B cell (primary cell): Measurements from ENCODE around the gene ATIC. TPM values are rescaled to one million over a fixed set of nuclear protein-coding genes. Genes with fewer than 3 reads are reported as not detected.

Experiments used
- ATAC-seq: fragments of 200-7000 bp; cut with Tn5 transposase; one replicate; pipeline ENCODE4 v1.10.0; 2021; ENCODE audit warnings: low read depth, mild to moderate bottlenecking, moderate number of reproducible peaks, moderate library complexity
- CTCF ChIA-PET: fragments of 350-600 bp; sonication (Branson Sonifier 250); formaldehyde crosslinking; loops from one replicate; lab custom pipeline; 2021; ENCODE audit warnings: antibody characterized with exemption, inconsistent platforms; lab: Charles Lee
- POLR2A ChIA-PET: fragments of 350-600 bp; sonication (Branson Sonifier 250); formaldehyde crosslinking; loops from one replicate; lab custom pipeline; 2021; ENCODE audit warnings: antibody characterized with exemption; lab: Charles Lee
- DNase-seq: peaks from one replicate; pipeline ENCODE4 v3.0.0; 2013
- H2AFZ ChIP-seq: 2 replicates; pipeline ENCODE4 v1.6.1; 2012; ENCODE audit warnings: mild to moderate bottlenecking, low read depth, low read length; ENCODE audit not compliant: insufficient read depth, poor library complexity, severe bottlenecking
- H3K27ac ChIP-seq, 2 donors: 1 replicate in 1 of 2; 2 replicates in 1 of 2; pipeline ENCODE4 v1.5.1; 2012 to 2013; ENCODE audit warnings: low read length in 2 of 2, mild to moderate bottlenecking in 2 of 2, moderate library complexity in 1 of 2
- H3K27me3 ChIP-seq, 4 experiments: fragments of 200-600 bp in 1 of 4; sonication (generic) in 1 of 4; replicated peaks in 1 of 4; 1 replicate in 2 of 4; 2 replicates in 2 of 4; pipeline versions ENCODE4 v1.6.1 to v1.7.0; 2013 to 2016; ENCODE audit warnings: low read length in 3 of 4, mild to moderate bottlenecking in 2 of 4, mixed read lengths in 1 of 4, moderate library complexity in 1 of 4; ENCODE audit not compliant: insufficient read depth in 4 of 4, control insufficient read depth in 3 of 4; ENCODE audit errors: control extremely low read depth in 1 of 4
- H3K36me3 ChIP-seq, 2 experiments: replicated peaks in 1 of 2; 1 replicate in 1 of 2; 2 replicates in 1 of 2; pipeline versions ENCODE4 v1.6.1 to v1.7.1; 2013; ENCODE audit warnings: low read length in 1 of 2; ENCODE audit not compliant: insufficient read depth in 2 of 2, control insufficient read depth in 1 of 2; ENCODE audit errors: control extremely low read depth in 1 of 2, extremely low read depth in 1 of 2
- H3K4me1 ChIP-seq, 2 donors: fragments of 200-600 bp in 1 of 2; sonication (generic) in 1 of 2; 1 replicate in 1 of 2; 2 replicates in 1 of 2; pipeline versions ENCODE4 v1.5.1 to v1.6.1; 2013 to 2017; ENCODE audit warnings: low read length in 2 of 2; ENCODE audit not compliant: control insufficient read depth in 2 of 2, insufficient read depth in 2 of 2
- H3K4me2 ChIP-seq: replicated peaks from 2 replicates; pipeline ENCODE3; 2012; ENCODE audit warnings: mild to moderate bottlenecking, low read depth, low read length; ENCODE audit not compliant: poor library complexity, severe bottlenecking
- H3K4me3 ChIP-seq, 5 experiments: fragments of 200-600 bp in 1 of 5; sonication (generic) in 1 of 5; 1 replicate in 3 of 5; 2 replicates in 2 of 5; pipeline versions ENCODE4 v1.5.1 to v1.7.0; 2011 to 2016; ENCODE audit warnings: low read length in 4 of 5, mild to moderate bottlenecking in 4 of 5, low read depth in 2 of 5, control low read depth in 1 of 5, moderate library complexity in 1 of 5; ENCODE audit not compliant: insufficient read depth in 1 of 5; ENCODE audit errors: control extremely low read depth in 1 of 5, extremely low read depth in 1 of 5
- H3K79me2 ChIP-seq: fragments of 200-600 bp; sonication (generic); one replicate; pipeline ENCODE4 v1.6.0; 2016; ENCODE audit warnings: low read length; ENCODE audit not compliant: control insufficient read depth, insufficient read depth
- H3K9ac ChIP-seq: fragments of 200-600 bp; sonication (generic); 2 replicates; pipeline ENCODE4 v1.6.1; 2017; ENCODE audit warnings: mild to moderate bottlenecking, low read length, moderate library complexity
- H3K9me3 ChIP-seq, 3 donors: one replicate each; pipeline versions ENCODE4 v1.6.1 to v1.7.1; 2013; ENCODE audit warnings: low read length in 2 of 3; ENCODE audit not compliant: control insufficient read depth in 2 of 3, insufficient read depth in 1 of 3; ENCODE audit errors: control extremely low read depth in 1 of 3
- H4K20me1 ChIP-seq: 2 replicates; pipeline ENCODE4 v1.6.0; 2012; ENCODE audit warnings: mild to moderate bottlenecking, low read length; ENCODE audit not compliant: insufficient read depth, control insufficient read depth, poor library complexity, severe bottlenecking
- H3K27ac Mint-ChIP-seq: one replicate; pipeline ENCODE4 v1.8.0; 2021; ENCODE audit warnings: mixed read lengths
- H3K27me3 Mint-ChIP-seq: one replicate; pipeline ENCODE4 v1.8.0; 2021; ENCODE audit warnings: mixed read lengths
- H3K4me1 Mint-ChIP-seq: one replicate; pipeline ENCODE4 v1.8.0; 2021; ENCODE audit warnings: mixed read lengths
- H3K4me3 Mint-ChIP-seq: one replicate; pipeline ENCODE4 v1.8.0; 2021; ENCODE audit warnings: mixed read lengths
- H3K9me3 Mint-ChIP-seq: one replicate; pipeline ENCODE4 v1.8.0; 2022; ENCODE audit warnings: mixed read lengths; ENCODE audit not compliant: insufficient read depth
- CTCF ChIP-seq: fragments of 200-600 bp; IDR thresholded peaks from one replicate; pipeline ENCODE4 v1.8.0; 2022; ENCODE audit warnings: antibody characterized with exemption, mild to moderate bottlenecking
- EZH2 ChIP-seq: IDR thresholded peaks from 2 replicates; pipeline ENCODE4 v1.6.1; 2012; ENCODE audit warnings: borderline replicate concordance, low read depth, mild to moderate bottlenecking, moderate library complexity, low read length; ENCODE audit not compliant: insufficient read depth, poor library complexity, severe bottlenecking
- WGBS: methylation state at CpG from one replicate; pipeline ENCODE4 v1.1.5; 2013; ENCODE audit warnings: missing lambda C conversion rate; ENCODE audit not compliant: insufficient coverage; 5-methylcytosine and 5-hydroxymethylcytosine counted together
- intact Hi-C: fragments of 100-400 bp; cut with micrococcal nuclease; formaldehyde crosslinking; loops from one replicate; pipeline ENCODE4 v1.10.0; 2022
- polyA plus RNA-seq: library from polyadenylated mRNA; depleted of rRNA; stranded (reverse); fragments of >200 nt; gene quantifications from 2 replicates; pipeline ENCODE4 v1.2.3, GENCODE V29; 2012
- total RNA-seq, 2 donors: library from RNA; stranded (reverse); fragments of 120-200 nt in 1 of 2; gene quantifications; 1 replicate in 1 of 2; 2 replicates in 1 of 2; pipeline versions ENCODE4 v1.2.3 to v1.2.4, GENCODE V29; 2013 to 2022

The ATIC gene
- total and polyA plus RNA-seq, 2 donors (not counting 1 experiment from before 2014, with no cell fraction given), result 55.4 to 80.4 TPM

DNA sequence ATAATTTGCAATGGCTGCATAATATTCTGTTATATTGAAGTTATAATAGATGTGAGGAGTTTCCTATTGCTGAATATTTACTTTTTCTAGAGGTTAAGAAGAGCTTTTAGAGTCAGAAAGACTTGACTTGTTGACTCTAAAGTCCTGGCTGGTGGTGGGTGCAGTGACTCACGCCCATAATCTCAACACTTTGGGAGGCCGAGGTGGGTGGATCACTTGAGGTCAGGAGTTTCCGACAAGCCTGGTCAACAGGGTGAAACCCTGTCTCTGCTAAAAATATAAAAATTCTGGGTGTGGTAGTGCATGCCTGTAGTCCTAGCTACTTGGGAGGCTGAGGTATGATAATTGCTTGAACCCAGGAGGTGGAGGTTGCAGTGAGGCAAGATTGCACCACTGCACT lies 33.9 kb upstream of the ATIC start:
- no peak overlapping the region for H2AFZ ChIP-seq
- Mint-ChIP-seq H3K27ac (no peak overlapping the region), H3K9me3 (no peaks in the 10 kb centered on the region), H3K27me3 (peaks cover 10% of the 10 kb centered on the region), H3K4me3 (no peak overlapping the region), H3K4me1 (peaks cover 3% of the 10 kb centered on the region)
- 93% methylated on average over 2 of the region's 3 CpGs for WGBS
- peaks cover 5 to 7% of the 10 kb centered on the region in 2 donors for H3K4me1 ChIP-seq
- H3K27ac ChIP-seq, result no peak overlapping the region
- no peak for TF ChIP-seq CTCF
- TF ChIP-seq EZH2, result no peak
- no peak for ATAC-seq
- H3K4me3 ChIP-seq, result no peak overlapping the region
- no peak overlapping the region for H3K4me2 ChIP-seq
- H3K79me2 ChIP-seq, result no peaks in the 10 kb centered on the region
- ChIA-PET POLR2A (no interaction called here), CTCF (interaction anchor here (1.1 kb wide), 1 partner anchor 10 kb away, joined by 4 read pairs; no protein-coding TSS in a partner anchor)
- intact Hi-C loops, result no loop called here
- no peaks in the 10 kb centered on the region for H3K9me3 ChIP-seq
- H3K9ac ChIP-seq, result no peak overlapping the region
- DNase-seq, result no peak
- H3K36me3 ChIP-seq, result no peaks in the 10 kb centered on the region
- H4K20me1 ChIP-seq, result no peaks in the 10 kb centered on the region
- peaks cover 0 to 4% (median 0%) of the 10 kb centered on the region in 4 experiments for H3K27me3 ChIP-seq

GRCh38 chr2:215280326-215280725 lies 31.5 kb upstream of the ATIC start:
- Mint-ChIP-seq H3K27ac (no peak overlapping the region), H3K9me3 (no peaks in the 10 kb centered on the region), H3K4me3 (no peak overlapping the region), H3K4me1 (peaks cover 3% of the 10 kb centered on the region), H3K27me3 (peaks cover 10% of the 10 kb centered on the region)
- H3K9me3 ChIP-seq, result no peaks in the 10 kb centered on the region
- no peak for DNase-seq
- no peak overlapping the region for H3K4me2 ChIP-seq
- intact Hi-C loops, result no loop called here
- no peak overlapping the region for H3K4me3 ChIP-seq
- H3K9ac ChIP-seq, result no peak overlapping the region
- ChIA-PET POLR2A (no interaction called here), CTCF (no interaction called here)
- H3K4me1 ChIP-seq, result peaks cover 5 to 7% of the 10 kb centered on the region in 2 donors
- TF ChIP-seq CTCF (no peak), EZH2 (no peak)
- no peak overlapping the region for H2AFZ ChIP-seq
- no peaks in the 10 kb centered on the region for H3K79me2 ChIP-seq
- H3K36me3 ChIP-seq, result no peaks in the 10 kb centered on the region
- H4K20me1 ChIP-seq, result no peaks in the 10 kb centered on the region
- no peak overlapping the region for H3K27ac ChIP-seq
- ATAC-seq, result no peak
- H3K27me3 ChIP-seq, result peaks cover 0 to 4% (median 0%) of the 10 kb centered on the region in 4 experiments
